Left lung (tissue), 10 donors: ENCODE results near the gene PRR19. TPM values are rescaled to one million over a fixed set of nuclear protein-coding genes. Genes with fewer than 3 reads are reported as not detected.

Source experiments
- ATAC-seq: fragments of 200-7000 bp; cut with Tn5 transposase; one replicate; pipeline ENCODE4 v1.9.1; 2020; ENCODE audit warnings: moderate library complexity
- DNase-seq, 4 donors: peaks; one replicate each; pipeline ENCODE4 v3.0.0-alpha.2; 2013 to 2020
- H3K27ac ChIP-seq, 2 donors: fragments of 200-600 bp; sonication (generic) in 1 of 2; one replicate each; pipeline versions ENCODE4 v1.5.0 to v1.8.0; 2020 to 2021
- H3K27me3 ChIP-seq, 2 donors: fragments of 200-600 bp; sonication (generic) in 1 of 2; one replicate each; pipeline versions ENCODE4 v1.5.0 to v1.8.0; 2020 to 2021
- H3K36me3 ChIP-seq, 2 donors: fragments of 200-600 bp; sonication (generic) in 1 of 2; one replicate each; pipeline versions ENCODE4 v1.5.0 to v1.8.0; 2020 to 2021
- H3K4me1 ChIP-seq, 2 donors: fragments of 200-600 bp; one replicate each; pipeline ENCODE4 v1.8.0; 2021
- H3K4me3 ChIP-seq, 2 donors: fragments of 200-600 bp; sonication (generic) in 1 of 2; one replicate each; pipeline versions ENCODE4 v1.5.0 to v1.8.0; 2020 to 2021; ENCODE audit warnings: mild to moderate bottlenecking in 1 of 2
- H3K9me3 ChIP-seq, 2 donors: fragments of 200-600 bp; sonication (generic) in 1 of 2; one replicate each; pipeline versions ENCODE4 v1.5.0 to v1.8.0; 2020 to 2021
- CTCF ChIP-seq, 2 donors: fragments of 200-600 bp; sonication (generic) in 1 of 2; IDR thresholded peaks; one replicate each; pipeline versions ENCODE4 v1.5.0 to v1.8.0; 2021; ENCODE audit warnings: antibody characterized with exemption in 2 of 2
- intact Hi-C, 2 donors: fragments of 100-400 bp; cut with DNase I; formaldehyde crosslinking; loops; one replicate each; pipeline versions ENCODE4 v1.11.2 to v1.14.2; 2022
- polyA plus RNA-seq, 6 donors: library from polyadenylated mRNA; unstranded; fragments of 120-200 nt; gene quantifications; one replicate each; pipeline ENCODE4 v1.2.1, GENCODE V29; 2013; ENCODE audit not compliant: insufficient read length in 6 of 6
- total RNA-seq, 2 donors: library from RNA; stranded (reverse); fragmentation: NEBNext Ultra II Directional; extraction: Animal tissue kit (Norgen Biotek cat#: 25700); gene quantifications; one replicate each; pipeline ENCODE4 v1.2.1, GENCODE V29; 2021
- donor health status: DM: no; HTN: yes; CAD: no.
- donor health status: DM: no; HTN: no; CAD: no.

Gene PRR19
- total and polyA plus RNA-seq, 8 donors = 1.1 to 2.6 (median 1.4) TPM

DNA sequence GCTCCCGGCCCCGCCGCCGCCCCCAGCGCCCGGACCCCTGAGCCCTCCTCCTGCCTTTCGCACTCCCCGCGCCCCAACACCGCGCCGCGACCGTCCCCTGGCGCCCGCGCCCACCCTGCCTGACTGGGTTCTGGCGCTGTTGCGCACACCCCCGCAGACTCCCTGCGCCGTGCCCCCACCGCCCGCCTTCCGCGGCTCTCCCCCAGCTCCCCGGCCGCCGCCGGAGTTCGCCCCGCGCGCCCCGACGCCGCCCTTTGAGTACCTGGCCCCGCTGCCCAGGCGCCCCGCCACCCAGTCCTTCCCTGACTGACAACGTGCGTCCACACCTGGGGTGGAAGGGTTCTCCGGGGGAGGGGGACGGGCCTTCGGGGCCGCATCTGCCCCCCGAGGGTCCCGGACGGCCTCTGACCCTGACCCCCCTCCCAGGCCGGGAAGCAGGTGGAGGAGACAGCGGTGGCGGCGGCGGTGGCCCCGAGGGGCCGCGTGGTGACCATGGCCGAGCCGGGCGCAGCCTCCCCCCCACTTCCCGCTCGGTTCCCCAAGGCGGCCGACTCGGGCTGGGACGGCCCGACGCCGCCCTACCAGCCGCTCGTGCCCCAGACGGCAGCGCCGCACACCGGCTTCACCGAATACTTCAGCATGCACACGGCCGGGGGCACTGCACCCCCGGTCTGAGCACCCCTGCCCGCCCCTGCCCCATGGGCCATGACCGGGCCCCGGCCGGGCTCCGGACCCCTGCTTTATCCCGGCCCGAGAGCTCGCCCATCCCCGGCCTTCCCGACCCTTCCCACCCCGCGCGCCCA, 22.1 kb downstream of the PRR19 start:
- no peaks in the 10 kb centered on the region for H3K9me3 ChIP-seq
- H3K4me3 ChIP-seq = peak overlapping the region in 1 of 2 donors; percentile 98

DNA sequence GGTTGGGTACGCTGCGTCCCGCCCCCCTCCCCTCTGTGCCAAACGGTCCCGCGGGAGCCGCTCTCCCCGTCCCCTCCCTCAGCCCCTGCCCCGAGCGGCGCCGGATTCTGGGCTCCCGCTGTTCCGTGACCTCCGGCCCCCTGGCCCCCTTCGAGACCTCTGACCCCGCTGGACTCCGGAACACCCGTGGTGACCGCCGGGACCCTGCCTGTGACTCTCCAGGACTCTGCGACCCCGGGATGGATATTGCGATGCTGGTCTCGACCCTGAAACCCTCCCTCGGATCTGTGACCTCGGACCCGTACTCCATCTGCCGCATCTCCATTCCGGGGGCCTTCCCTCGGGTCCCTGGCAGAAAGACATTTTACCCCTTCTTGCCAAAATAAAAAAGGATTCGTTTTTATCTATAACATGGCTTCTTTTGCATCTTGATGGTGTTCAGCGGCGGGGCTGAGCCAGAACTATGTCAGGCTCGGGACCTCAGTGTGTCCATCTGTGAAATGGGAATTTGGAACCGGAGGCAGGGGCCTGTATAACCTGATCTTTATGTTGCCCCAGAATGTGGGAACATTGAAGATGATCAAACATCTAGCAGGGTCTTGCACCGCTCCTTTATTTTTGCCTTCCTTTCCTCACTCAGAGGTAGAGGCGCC, 22.8 kb downstream of the PRR19 start:
- Histone ChIP-seq H3K4me3 (peak overlapping the region in 1 of 2 donors; percentile 98), H3K36me3 (no peaks in the 10 kb centered on the region), H3K27me3 (peaks cover 22 to 39% of the 10 kb centered on the region in 2 donors), H3K27ac (peak overlapping the region in 1 of 2 donors; percentile 79), H3K4me1 (peaks cover 16 to 37% of the 10 kb centered on the region in 2 donors), H3K9me3 (no peaks in the 10 kb centered on the region)
- intact Hi-C loops = no loop called here
- ATAC-seq (no peak), DNase-seq (no peak)
- no peak for TF ChIP-seq CTCF (IDR thresholded peaks at IDR 0.05)

More for the DNA sequence above, 22.1 kb downstream of the PRR19 start:
- Histone ChIP-seq H3K27ac (no peak overlapping the region), H3K36me3 (no peaks in the 10 kb centered on the region), H3K4me1 (peaks cover 16 to 37% of the 10 kb centered on the region in 2 donors), H3K27me3 (peaks cover 22 to 39% of the 10 kb centered on the region in 2 donors)
- intact Hi-C loops = no loop called here
- no peak for TF ChIP-seq CTCF (IDR thresholded peaks at IDR 0.05)
- ATAC-seq (no peak), DNase-seq (no peak)

- ATAC-seq (peak; percentile 98), DNase-seq (peak; percentile 98 to 99 (median 98))
- intact Hi-C loops = no loop called here
- peak; percentile 65 to 87 for TF ChIP-seq CTCF (IDR thresholded peaks at IDR 0.05)
- Histone ChIP-seq H3K36me3 (no peaks in the 10 kb centered on the region), H3K27me3 (peaks cover 22 to 39% of the 10 kb centered on the region in 2 donors), H3K27ac (peak within 1 kb of the TSS; percentile 48 to 79), H3K4me1 (peaks cover 16 to 37% of the 10 kb centered on the region in 2 donors), H3K4me3 (peak within 1 kb of the TSS; percentile 89 to 98), H3K9me3 (no peaks in the 10 kb centered on the region)
These were observed 23.5 kb downstream of the PRR19 start, which contains the start of gene MEGF8 for GRCh38 chr19:42325308-42325895. Gene MEGF8, plus strand, starts transcription at chr19:42325635. Its CDS starts 609 bp downstream, at chr19:42326244.

DNA sequence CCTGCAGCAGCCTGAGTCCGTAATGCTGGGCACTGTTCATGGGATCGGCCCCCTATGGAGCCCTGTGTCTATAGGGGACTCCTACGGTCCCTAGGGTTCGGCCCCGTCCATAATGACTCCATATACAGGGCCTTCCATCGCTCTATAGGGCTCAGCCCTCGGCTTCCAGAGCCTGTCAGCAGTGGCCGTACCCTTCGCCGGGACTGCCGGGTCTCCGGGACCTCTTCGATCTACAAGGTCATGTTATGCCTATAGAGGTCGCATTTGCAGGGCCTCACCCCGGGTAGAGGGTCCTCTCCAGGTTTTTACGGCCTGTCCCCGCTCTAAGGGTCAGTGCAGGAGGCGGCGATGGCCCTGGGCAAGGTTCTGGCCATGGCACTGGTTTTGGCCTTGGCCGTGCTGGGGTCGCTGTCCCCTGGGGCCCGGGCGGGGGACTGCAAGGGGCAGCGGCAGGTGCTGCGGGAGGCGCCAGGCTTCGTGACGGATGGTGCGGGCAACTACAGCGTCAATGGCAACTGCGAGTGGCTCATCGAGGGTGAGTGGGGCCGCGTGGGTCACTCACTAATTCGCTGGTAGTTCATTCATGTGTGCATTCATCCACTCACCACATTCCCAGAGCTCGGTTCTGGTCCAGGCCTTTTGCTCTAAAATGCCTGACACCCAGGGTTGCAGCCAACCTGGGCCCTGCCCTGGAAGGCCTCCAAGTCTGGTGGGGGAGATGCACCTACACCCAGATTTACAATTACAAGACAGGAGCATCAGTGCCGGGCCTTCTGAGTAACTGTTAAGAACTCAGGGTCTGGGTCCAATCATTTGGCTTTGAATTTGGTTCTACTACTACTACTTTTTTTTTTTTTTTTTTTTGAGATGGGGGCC, 24.2 kb downstream of the PRR19 start:
- Histone ChIP-seq H3K27me3 (peaks cover 22 to 39% of the 10 kb centered on the region in 2 donors), H3K4me1 (peaks cover 16 to 37% of the 10 kb centered on the region in 2 donors), H3K9me3 (no peaks in the 10 kb centered on the region), H3K36me3 (no peaks in the 10 kb centered on the region), H3K27ac (peak overlapping the region; percentile 48 to 79), H3K4me3 (peak overlapping the region; percentile 89 to 98)
- intact Hi-C loops = no loop called here
- no peak for TF ChIP-seq CTCF (IDR thresholded peaks at IDR 0.05)
- ATAC-seq = peak; percentile 35
- no peak for DNase-seq
